Body of pancreas (tissue), 4 donors: ENCODE measurements around the gene TMEFF2. TPM values are rescaled to one million over a fixed set of nuclear protein-coding genes. Genes with fewer than 3 reads are reported as not detected.

ENCODE experiments used
- ATAC-seq: fragments of 150-250 bp; one replicate; pipeline ENCODE4 v1.9.1; 2016
- DNase-seq, 4 donors: peaks; one replicate each; pipeline ENCODE4 v3.0.0-alpha.2; 2019
- H3K27ac ChIP-seq, 4 donors: fragments of 200-600 bp; sonication (generic); 1 replicate in 3 of 4; 2 replicates in 1 of 4; pipeline versions ENCODE4 v1.5.1 to v1.6.1; 2016 to 2019; ENCODE audit warnings: mild to moderate bottlenecking in 1 of 4, mixed read lengths in 1 of 4, moderate library complexity in 1 of 4
- H3K27me3 ChIP-seq, 2 donors: fragments of 200-600 bp; sonication (generic); one replicate each; pipeline ENCODE4 v1.6.0; 2016; ENCODE audit warnings: mild to moderate bottlenecking in 1 of 2
- H3K36me3 ChIP-seq, 2 donors: fragments of 200-600 bp; sonication (generic); replicated peaks in 1 of 2; 2 replicates each; pipeline ENCODE4 v1.5.1; 2016; ENCODE audit warnings: low read depth in 2 of 2; ENCODE audit not compliant: insufficient read depth in 1 of 2
- H3K4me1 ChIP-seq: fragments of 200-600 bp; sonication (generic); one replicate; pipeline ENCODE4 v1.6.0; 2016
- H3K4me3 ChIP-seq, 2 donors: fragments of 200-600 bp; sonication (generic); 1 replicate in 1 of 2; 2 replicates in 1 of 2; pipeline ENCODE4 v1.5.1; 2016 to 2019
- H3K9me3 ChIP-seq, 3 donors: fragments of 200-600 bp; sonication (generic); 1 replicate in 2 of 3; 2 replicates in 1 of 3; pipeline ENCODE4 v1.5.1; 2016
- POLR2A ChIP-seq, 3 donors: fragments of 450-650 bp; IDR thresholded peaks; one replicate each; pipeline ENCODE4 v1.6.1; 2016; ENCODE audit warnings: antibody characterized with exemption in 3 of 3, mild to moderate bottlenecking in 2 of 3
- WGBS, 2 donors: methylation state at CpG; one replicate each; pipeline ENCODE4 v1.1.5; 2017; 5-methylcytosine and 5-hydroxymethylcytosine counted together
- intact Hi-C: fragments of 100-400 bp; cut with DNase I; formaldehyde crosslinking; loops from one replicate; pipeline ENCODE4 v1.15.1; 2023
- total RNA-seq, 2 donors: library from RNA; depleted of rRNA; stranded (reverse); fragments of >200 nt; gene quantifications; one replicate each; pipeline ENCODE4 v1.1.0, GENCODE V29; 2016
- TF ChIP-seq, protein P1 (sequence below), 7 experiments: fragments of 450-650 bp in 4 of 7; fragments of 200-600 bp in 3 of 7; sonication (generic) in 3 of 7; IDR thresholded peaks; one replicate each; pipeline ENCODE4 v1.5.1; 2016 to 2019; ENCODE audit warnings: antibody characterized with exemption in 7 of 7

The TMEFF2 gene
- total RNA-seq, 2 donors from 2014 or later: not detected

DNA sequence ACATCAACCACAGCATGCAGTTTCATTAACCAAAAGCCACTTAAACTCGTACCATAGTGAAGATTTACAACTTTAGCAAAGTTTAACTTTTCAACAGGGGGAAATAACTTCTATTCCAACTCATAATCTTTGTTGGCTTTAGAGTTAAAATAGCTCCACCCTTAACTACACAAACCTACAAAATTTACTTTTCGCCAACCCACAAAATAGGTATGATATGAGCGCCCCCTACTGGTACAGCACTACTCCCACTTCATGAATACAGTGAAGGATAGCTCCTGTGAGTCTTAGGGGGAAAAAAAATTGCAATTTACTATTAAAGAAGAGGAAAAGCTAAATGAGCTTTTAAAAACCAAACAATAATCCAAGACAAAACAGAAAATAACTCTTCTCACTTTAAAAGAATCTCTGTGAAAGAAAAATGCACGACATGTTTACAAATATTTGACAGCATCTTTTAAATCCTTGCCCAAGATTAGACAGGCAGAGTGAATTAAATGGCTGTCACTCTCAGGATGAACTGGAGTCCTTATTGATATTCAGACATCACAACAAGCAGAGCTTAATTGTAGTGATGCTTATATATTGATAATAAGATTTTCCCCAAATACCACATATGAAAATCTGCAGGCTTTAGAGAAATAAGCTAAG lies 32.2 kb downstream of the TMEFF2 start:
- ATAC-seq: peak; percentile 78
- intact Hi-C loops: loop anchor here (5.0 to 10.0 kb wide), 3 partner anchors 58 to 608 kb away; no protein-coding TSS in a partner anchor
- Histone ChIP-seq H3K27ac (no peak overlapping the region), H3K36me3 (no peaks in the 10 kb centered on the region), H3K27me3 (no peaks in the 10 kb centered on the region), H3K4me1 (no peaks in the 10 kb centered on the region), H3K9me3 (no peaks in the 10 kb centered on the region), H3K4me3 (no peak overlapping the region)
- no peak for TF ChIP-seq POLR2A (IDR thresholded peaks at IDR 0.05)
- TF ChIP-seq, protein P1, sequence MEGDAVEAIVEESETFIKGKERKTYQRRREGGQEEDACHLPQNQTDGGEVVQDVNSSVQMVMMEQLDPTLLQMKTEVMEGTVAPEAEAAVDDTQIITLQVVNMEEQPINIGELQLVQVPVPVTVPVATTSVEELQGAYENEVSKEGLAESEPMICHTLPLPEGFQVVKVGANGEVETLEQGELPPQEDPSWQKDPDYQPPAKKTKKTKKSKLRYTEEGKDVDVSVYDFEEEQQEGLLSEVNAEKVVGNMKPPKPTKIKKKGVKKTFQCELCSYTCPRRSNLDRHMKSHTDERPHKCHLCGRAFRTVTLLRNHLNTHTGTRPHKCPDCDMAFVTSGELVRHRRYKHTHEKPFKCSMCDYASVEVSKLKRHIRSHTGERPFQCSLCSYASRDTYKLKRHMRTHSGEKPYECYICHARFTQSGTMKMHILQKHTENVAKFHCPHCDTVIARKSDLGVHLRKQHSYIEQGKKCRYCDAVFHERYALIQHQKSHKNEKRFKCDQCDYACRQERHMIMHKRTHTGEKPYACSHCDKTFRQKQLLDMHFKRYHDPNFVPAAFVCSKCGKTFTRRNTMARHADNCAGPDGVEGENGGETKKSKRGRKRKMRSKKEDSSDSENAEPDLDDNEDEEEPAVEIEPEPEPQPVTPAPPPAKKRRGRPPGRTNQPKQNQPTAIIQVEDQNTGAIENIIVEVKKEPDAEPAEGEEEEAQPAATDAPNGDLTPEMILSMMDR (IDR thresholded peaks at IDR 0.05): peak; percentile 57 to 97 (median 89)
- WGBS, 2 donors: 4 to 9% methylated on average over 4 of the region's 4 CpGs
- DNase-seq: peak; percentile 66 to 74 (median 68)

DNA sequence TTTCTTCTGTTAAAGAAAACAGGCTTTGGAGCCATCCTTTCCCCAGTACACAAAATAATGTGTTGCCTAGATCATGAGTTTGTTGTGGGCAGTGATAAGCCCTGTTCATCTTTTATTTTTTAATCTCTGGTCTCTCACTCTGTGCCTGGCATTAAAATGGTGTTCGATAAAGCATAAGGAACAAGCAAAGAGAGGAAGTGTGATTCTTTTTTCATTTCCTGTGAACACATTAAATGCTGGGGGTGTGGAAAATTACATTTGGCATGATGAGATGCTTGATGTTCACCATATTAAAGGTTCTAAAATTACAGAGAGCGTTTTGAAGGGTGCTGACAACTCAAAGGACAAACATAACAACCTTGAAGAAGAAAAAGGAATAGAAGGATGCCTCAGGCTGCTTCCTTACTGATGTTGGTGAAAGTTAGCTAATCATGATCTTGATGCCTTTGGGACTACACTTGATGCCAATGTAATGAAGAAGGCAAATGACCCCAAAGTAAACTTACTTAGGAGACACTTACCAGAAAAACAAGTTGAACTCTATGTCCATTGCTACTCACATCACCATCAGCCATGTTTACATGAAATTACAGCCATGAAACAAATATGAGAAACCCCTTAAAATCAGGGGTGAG lies 33.0 kb downstream of the TMEFF2 start:
- Histone ChIP-seq H3K4me3 (no peak overlapping the region), H3K27ac (no peak overlapping the region)
- ATAC-seq: no peak

DNA sequence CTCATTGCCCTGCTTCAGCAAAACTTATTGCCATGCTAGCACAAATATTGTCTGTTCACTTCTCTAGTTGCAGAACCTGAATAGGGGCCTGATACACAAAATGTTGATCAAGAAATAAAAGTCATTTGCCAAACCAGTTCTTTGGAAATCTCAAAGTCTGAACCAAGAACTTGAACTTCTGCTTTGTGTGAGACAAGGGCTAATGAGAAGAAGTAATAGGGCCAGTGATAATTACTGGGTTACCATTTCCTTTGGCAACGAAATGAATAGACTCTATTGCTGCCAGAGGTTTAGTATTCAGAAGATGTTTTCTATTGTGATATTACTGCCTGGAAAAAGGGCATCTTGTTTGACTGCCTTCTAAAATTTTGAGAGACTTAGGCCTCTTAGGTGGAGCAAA lies 35.0 kb downstream of the TMEFF2 start:
- H3K27me3 ChIP-seq: no peaks in the 10 kb centered on the region
- no peak overlapping the region for H3K4me3 ChIP-seq
- no peaks in the 10 kb centered on the region for H3K9me3 ChIP-seq
- ATAC-seq (no peak), DNase-seq (no peak)
- H3K36me3 ChIP-seq: no peaks in the 10 kb centered on the region
- no peaks in the 10 kb centered on the region for H3K4me1 ChIP-seq
- no peak for TF ChIP-seq POLR2A (IDR thresholded peaks at IDR 0.05)
- TF ChIP-seq, protein P1 (IDR thresholded peaks at IDR 0.05): no peak
- 34 to 54% methylated on average over 1 of the region's 1 CpG for WGBS, 2 donors
- intact Hi-C loops: loop anchor here (5.0 to 10.0 kb wide), 3 partner anchors 55 to 605 kb away; no protein-coding TSS in a partner anchor
- H3K27ac ChIP-seq: no peak overlapping the region

More for the DNA sequence above, 33.0 kb downstream of the TMEFF2 start:
- Histone ChIP-seq H3K4me1 (no peaks in the 10 kb centered on the region), H3K27me3 (no peaks in the 10 kb centered on the region), H3K36me3 (no peaks in the 10 kb centered on the region), H3K9me3 (no peaks in the 10 kb centered on the region)
- DNase-seq: no peak
- whole genome bisulfite sequencing, 2 donors: 44 to 56% methylated on average over 2 of the region's 2 CpGs
- no peak for TF ChIP-seq POLR2A (IDR thresholded peaks at IDR 0.05)
- TF ChIP-seq, protein P1 (IDR thresholded peaks at IDR 0.05): no peak
- intact Hi-C loops: loop anchor here (5.0 to 10.0 kb wide), 3 partner anchors 57 to 607 kb away; no protein-coding TSS in a partner anchor

DNA sequence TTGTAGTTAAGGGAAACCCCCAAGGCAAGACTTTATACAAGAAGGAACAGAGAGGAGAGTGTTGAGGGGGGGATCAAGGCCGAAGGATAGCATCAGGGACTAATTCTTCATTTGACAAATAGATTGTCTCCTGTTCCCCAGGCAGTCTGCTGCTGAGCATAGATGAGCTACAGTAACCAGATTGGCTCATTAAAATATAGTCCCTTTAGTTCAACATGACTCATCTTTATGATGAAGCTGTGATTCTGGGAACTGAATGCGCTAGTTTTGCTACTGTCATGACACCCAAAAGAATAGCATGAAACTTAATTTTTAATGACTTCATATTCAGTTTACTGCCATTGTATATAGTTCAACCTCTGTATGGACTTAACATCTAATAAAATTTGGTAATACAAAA lies 35.5 kb downstream of the TMEFF2 start:
- no peaks in the 10 kb centered on the region for H3K9me3 ChIP-seq
- intact Hi-C loops: no loop called here
- no peaks in the 10 kb centered on the region for H3K4me1 ChIP-seq
- H3K4me3 ChIP-seq: no peak overlapping the region
- TF ChIP-seq, protein P1 (IDR thresholded peaks at IDR 0.05): no peak
- no peak for TF ChIP-seq POLR2A (IDR thresholded peaks at IDR 0.05)
- DNase-seq (no peak), ATAC-seq (no peak)
- no peak overlapping the region for H3K27ac ChIP-seq
- 78 to 85% methylated on average over 2 of the region's 2 CpGs for WGBS, 2 donors
- H3K27me3 ChIP-seq: no peaks in the 10 kb centered on the region
- no peaks in the 10 kb centered on the region for H3K36me3 ChIP-seq
